Tibial artery (tissue), 4 donors: ENCODE data around the gene GBX1.

Experiments
- DNase-seq, 2 donors: peaks; one replicate each; pipeline ENCODE4 v3.0.0-alpha.2; 2019
- H3K27ac ChIP-seq, 2 donors: fragments of 200-600 bp; sonication (generic) in 1 of 2; 1 replicate in 1 of 2; 2 replicates in 1 of 2; pipeline ENCODE4 v1.5.1; 2018 to 2019; ENCODE audit warnings: mild to moderate bottlenecking in 1 of 2
- H3K27me3 ChIP-seq, 2 donors: fragments of 200-600 bp; sonication (generic) in 1 of 2; one replicate each; pipeline versions ENCODE4 v1.5.1 to v1.6.0; 2016 to 2019
- H3K36me3 ChIP-seq, 3 donors: fragments of 200-600 bp; sonication (generic) in 2 of 3; one replicate each; pipeline ENCODE4 v1.5.1; 2016 to 2019; ENCODE audit warnings: mild to moderate bottlenecking in 2 of 3
- H3K4me1 ChIP-seq, 4 donors: fragments of 200-600 bp; sonication (generic) in 2 of 4; 1 replicate in 3 of 4; 2 replicates in 1 of 4; pipeline ENCODE4 v1.5.1; 2016 to 2019
- H3K4me3 ChIP-seq, 2 donors: fragments of 200-600 bp; sonication (generic) in 1 of 2; 1 replicate in 1 of 2; 2 replicates in 1 of 2; pipeline ENCODE4 v1.5.1; 2018 to 2019; ENCODE audit warnings: mild to moderate bottlenecking in 2 of 2
- H3K9me3 ChIP-seq, 3 donors: fragments of 200-600 bp; sonication (generic) in 1 of 3; one replicate each; pipeline ENCODE4 v1.5.1; 2016 to 2019
- CTCF ChIP-seq, 2 experiments: fragments of 200-600 bp in 1 of 2; fragments of 450-650 bp in 1 of 2; IDR thresholded peaks; one replicate each; pipeline ENCODE4 v1.5.1; 2017 to 2019; ENCODE audit warnings: antibody characterized with exemption in 2 of 2, mild to moderate bottlenecking in 1 of 2, moderate library complexity in 1 of 2
- intact Hi-C: fragments of 100-400 bp; cut with DNase I; formaldehyde crosslinking; loops from one replicate; pipeline ENCODE4 v1.15.0; 2023; ENCODE audit warnings: low total_unique reads

GBX1 gene

GRCh38 chr7:151139791-151140190 lies 27.7 kb downstream of the GBX1 start:
- DNase-seq: no peak
- intact Hi-C loops: no loop called here
- Histone ChIP-seq H3K4me3 (no peak overlapping the region), H3K27me3 (no peaks in the 10 kb centered on the region), H3K27ac (no peak overlapping the region), H3K9me3 (no peaks in the 10 kb centered on the region), H3K4me1 (no peaks in the 10 kb centered on the region), H3K36me3 (peaks cover 34 to 100% (median 80%) of the 10 kb centered on the region in 3 donors)
- TF ChIP-seq CTCF (IDR thresholded peaks at IDR 0.05): no peak

- intact Hi-C loops: no loop called here
- Histone ChIP-seq H3K9me3 (no peaks in the 10 kb centered on the region), H3K4me1 (no peaks in the 10 kb centered on the region), H3K36me3 (peaks cover 37 to 100% (median 86%) of the 10 kb centered on the region in 3 donors), H3K4me3 (no peak overlapping the region), H3K27me3 (no peaks in the 10 kb centered on the region), H3K27ac (no peak overlapping the region)
- no peak for DNase-seq
- TF ChIP-seq CTCF (IDR thresholded peaks at IDR 0.05): no peak
Observed at GRCh38 chr7:151139071-151139790, 28.3 kb downstream of the GBX1 start.

- H3K36me3 ChIP-seq: peaks cover 33 to 100% (median 86%) of the 10 kb centered on the region in 3 donors
- no peaks in the 10 kb centered on the region for H3K4me1 ChIP-seq
- no peaks in the 10 kb centered on the region for H3K9me3 ChIP-seq
- H3K27me3 ChIP-seq: no peaks in the 10 kb centered on the region
- no peak for TF ChIP-seq CTCF (IDR thresholded peaks at IDR 0.05)
- H3K27ac ChIP-seq: no peak overlapping the region
- H3K4me3 ChIP-seq: no peak overlapping the region
- intact Hi-C loops: no loop called here
- peak in 1 of 2 donors; percentile 61 for DNase-seq
Observed at GRCh38 chr7:151138153-151138851, 29.2 kb downstream of the GBX1 start.

- DNase-seq: no peak
- H3K4me3 ChIP-seq: no peak overlapping the region
- TF ChIP-seq CTCF (IDR thresholded peaks at IDR 0.05): no peak
- H3K27me3 ChIP-seq: no peaks in the 10 kb centered on the region
- no peak overlapping the region for H3K27ac ChIP-seq
- H3K4me1 ChIP-seq: no peaks in the 10 kb centered on the region
- intact Hi-C loops: no loop called here
- peaks cover 35 to 100% (median 86%) of the 10 kb centered on the region in 3 donors for H3K36me3 ChIP-seq
- H3K9me3 ChIP-seq: no peaks in the 10 kb centered on the region
Observed at GRCh38 chr7:151137791-151138152, 29.7 kb downstream of the GBX1 start.

- no peaks in the 10 kb centered on the region for H3K9me3 ChIP-seq
- H3K27ac ChIP-seq: no peak overlapping the region
- peaks cover 32 to 100% (median 86%) of the 10 kb centered on the region in 3 donors for H3K36me3 ChIP-seq
- intact Hi-C loops: no loop called here
- DNase-seq: no peak
- H3K27me3 ChIP-seq: no peaks in the 10 kb centered on the region
- H3K4me3 ChIP-seq: no peak overlapping the region
- no peaks in the 10 kb centered on the region for H3K4me1 ChIP-seq
- TF ChIP-seq CTCF (IDR thresholded peaks at IDR 0.05): no peak
Observed at GRCh38 chr7:151137076-151137675, 30.3 kb downstream of the GBX1 start.
